Kidney (tissue), 14 donors: Measurements from ENCODE around the gene ZFAND6. TPM values are rescaled to one million over a fixed set of nuclear protein-coding genes. Genes with fewer than 3 reads are reported as not detected.

Experiments used
- DNase-seq, 5 donors: peaks; one replicate each; pipeline ENCODE4 v3.0.0-alpha.2; 2013 to 2020
- FAIRE-seq: peaks from 2 replicates; lab custom pipeline; 2012; peaks lifted over from hg19 to GRCh38; lab: Jason Lieb, UNC
- H3K27ac ChIP-seq, 2 donors: one replicate each; pipeline ENCODE4 v1.7.0; 2013; ENCODE audit warnings: low read depth in 2 of 2, low read length in 2 of 2, inconsistent platforms in 1 of 2
- H3K27me3 ChIP-seq: one replicate; pipeline ENCODE4 v1.7.1; 2013; ENCODE audit warnings: low read length, inconsistent platforms; ENCODE audit not compliant: control insufficient read depth, insufficient read depth
- H3K36me3 ChIP-seq, 3 donors: one replicate each; pipeline versions ENCODE4 v1.7.0 to v1.7.1; 2013; ENCODE audit warnings: low read length in 3 of 3, control low read depth in 1 of 3, inconsistent platforms in 1 of 3; ENCODE audit not compliant: insufficient read depth in 3 of 3, control insufficient read depth in 2 of 3
- H3K4me1 ChIP-seq, 3 donors: one replicate each; pipeline versions ENCODE4 v1.7.0 to v1.7.1; 2013; ENCODE audit warnings: low read length in 3 of 3, inconsistent platforms in 1 of 3, low read depth in 1 of 3; ENCODE audit not compliant: control insufficient read depth in 2 of 3, insufficient read depth in 2 of 3
- H3K4me3 ChIP-seq, 3 donors: one replicate each; pipeline versions ENCODE4 v1.7.0 to v1.8.1; 2013; ENCODE audit warnings: low read length in 3 of 3, control low read depth in 1 of 3, inconsistent platforms in 1 of 3
- H3K9ac ChIP-seq, 3 donors: one replicate each; pipeline versions ENCODE4 v1.7.0 to v1.7.1; 2013; ENCODE audit warnings: low read length in 3 of 3, control low read depth in 1 of 3, inconsistent platforms in 1 of 3
- H3K9me3 ChIP-seq, 3 donors: one replicate each; pipeline versions ENCODE4 v1.7.0 to v1.7.1; 2013; ENCODE audit warnings: low read length in 3 of 3, control low read depth in 1 of 3, inconsistent platforms in 1 of 3; ENCODE audit not compliant: control insufficient read depth in 2 of 3, insufficient read depth in 1 of 3
- intact Hi-C: fragments of 100-400 bp; cut with DNase I; formaldehyde crosslinking; loops from one replicate; pipeline ENCODE4 v1.11.1; 2022
- polyA plus RNA-seq: library from polyadenylated mRNA; stranded (reverse); fragments of 350-450 nt; fragmentation: Illumina TruSeq; extraction: RNeasy Lipid Tissue Mini Kit (QIAGEN cat#74804); gene quantifications from one replicate; pipeline ENCODE4 v1.2.3, GENCODE V29; 2014; ENCODE audit warnings: low read depth, low replicate concordance; ENCODE audit not compliant: insufficient read depth
- total RNA-seq: library from RNA; stranded (reverse); fragmentation: NEBNext Ultra II Directional; extraction: Animal tissue kit (Norgen Biotek cat#: 25700); gene quantifications from one replicate; pipeline ENCODE4 v1.2.1, GENCODE V29; 2021
- TF ChIP-seq, protein P1 (sequence below): IDR thresholded peaks from 3 replicates; pipeline ENCODE4 v1.5.1; 2012; ENCODE audit warnings: mild to moderate bottlenecking, moderate library complexity, borderline replicate concordance; ENCODE audit not compliant: insufficient read depth; ENCODE audit errors: extremely low read depth
- donor health status: control.
- donor health status: control.
- donor health status: control.
- donor health status: control.
- donor health status: control.
- donor health status: DM: yes; HTN: yes; CAD: no.
- donor health status: Normal renal cell carcinoma (clear cell type).

The ZFAND6 gene
- total and polyA plus RNA-seq, 2 donors from 2014 or later = 72.3 to 85.7 TPM

DNA sequence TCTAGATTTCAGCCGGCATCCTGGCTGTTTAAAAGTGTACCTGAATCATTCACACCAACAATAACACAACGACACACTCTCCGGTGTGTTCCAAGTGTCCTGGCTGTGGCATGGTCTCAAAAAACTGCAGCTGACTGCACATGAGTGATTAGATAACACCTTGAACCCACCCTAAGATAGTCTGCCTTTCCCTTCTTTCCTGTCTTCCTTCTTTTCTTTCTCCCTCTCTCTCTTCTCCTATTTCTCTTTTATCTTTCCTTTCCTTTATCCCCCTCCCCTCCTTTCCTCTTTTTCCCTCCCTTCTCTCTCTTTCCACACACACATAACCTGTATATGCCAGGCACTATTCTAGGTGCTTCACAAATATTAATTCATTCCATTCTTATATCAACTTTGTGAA is 92.1 kb downstream of the ZFAND6 start:
- TF ChIP-seq, protein P1, sequence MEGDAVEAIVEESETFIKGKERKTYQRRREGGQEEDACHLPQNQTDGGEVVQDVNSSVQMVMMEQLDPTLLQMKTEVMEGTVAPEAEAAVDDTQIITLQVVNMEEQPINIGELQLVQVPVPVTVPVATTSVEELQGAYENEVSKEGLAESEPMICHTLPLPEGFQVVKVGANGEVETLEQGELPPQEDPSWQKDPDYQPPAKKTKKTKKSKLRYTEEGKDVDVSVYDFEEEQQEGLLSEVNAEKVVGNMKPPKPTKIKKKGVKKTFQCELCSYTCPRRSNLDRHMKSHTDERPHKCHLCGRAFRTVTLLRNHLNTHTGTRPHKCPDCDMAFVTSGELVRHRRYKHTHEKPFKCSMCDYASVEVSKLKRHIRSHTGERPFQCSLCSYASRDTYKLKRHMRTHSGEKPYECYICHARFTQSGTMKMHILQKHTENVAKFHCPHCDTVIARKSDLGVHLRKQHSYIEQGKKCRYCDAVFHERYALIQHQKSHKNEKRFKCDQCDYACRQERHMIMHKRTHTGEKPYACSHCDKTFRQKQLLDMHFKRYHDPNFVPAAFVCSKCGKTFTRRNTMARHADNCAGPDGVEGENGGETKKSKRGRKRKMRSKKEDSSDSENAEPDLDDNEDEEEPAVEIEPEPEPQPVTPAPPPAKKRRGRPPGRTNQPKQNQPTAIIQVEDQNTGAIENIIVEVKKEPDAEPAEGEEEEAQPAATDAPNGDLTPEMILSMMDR = no peak
- DNase-seq = no peak
- peak overlapping the region in 1 of 2 donors; percentile 47 for H3K27ac ChIP-seq
- H3K36me3 ChIP-seq = no peaks in the 10 kb centered on the region
- no peaks in the 10 kb centered on the region for H3K27me3 ChIP-seq
- H3K4me3 ChIP-seq = peak overlapping the region in 1 of 3 donors; percentile 30
- intact Hi-C loops = no loop called here
- H3K9me3 ChIP-seq = no peaks in the 10 kb centered on the region
- H3K4me1 ChIP-seq = peaks cover 0 to 26% (median 13%) of the 10 kb centered on the region in 3 donors
- FAIRE-seq = no peak
- no peak overlapping the region for H3K9ac ChIP-seq

DNA sequence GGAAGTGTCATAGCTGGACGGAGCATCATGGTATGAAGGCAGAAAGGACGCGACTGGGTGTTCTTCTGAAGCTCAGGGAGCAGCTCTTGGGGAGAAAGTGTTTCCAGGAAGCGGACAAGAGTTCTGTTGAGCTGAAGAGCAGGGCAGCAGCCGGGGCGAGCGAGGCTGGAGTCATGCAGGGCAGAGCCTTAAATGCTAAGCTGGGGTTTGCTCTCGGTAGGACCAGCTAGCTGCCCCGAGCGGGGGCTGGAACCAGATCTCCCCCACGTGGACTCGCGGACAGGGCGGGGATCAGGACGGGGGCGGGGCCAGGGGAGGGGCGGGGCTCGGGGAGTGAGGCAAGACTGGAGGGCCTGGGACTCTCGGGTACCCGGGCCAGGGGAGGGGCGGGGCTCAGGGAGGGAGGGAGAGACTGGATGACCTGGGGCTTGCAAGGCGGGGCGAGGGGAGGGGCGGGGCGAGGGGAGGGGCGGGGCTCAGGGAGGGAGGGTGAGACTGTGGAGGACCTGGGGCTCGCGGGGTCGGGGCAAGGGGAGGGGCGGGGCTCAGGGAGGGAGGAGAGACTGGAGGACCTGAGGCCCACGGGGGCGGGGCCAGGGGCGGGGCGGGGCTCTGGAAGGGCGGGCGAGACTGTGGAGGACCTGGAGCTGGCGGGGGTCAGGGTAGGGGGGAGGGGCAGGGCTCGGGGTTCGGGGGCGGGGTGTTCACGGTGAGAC is 92.9 kb downstream of the ZFAND6 start:
- peaks cover 0 to 32% (median 16%) of the 10 kb centered on the region in 3 donors for H3K4me1 ChIP-seq
- FAIRE-seq = no peak
- H3K9me3 ChIP-seq = no peaks in the 10 kb centered on the region
- H3K27me3 ChIP-seq = no peaks in the 10 kb centered on the region
- H3K4me3 ChIP-seq = peak overlapping the region; percentile 45 to 88 (median 54)
- peak; percentile 94 to 99 (median 98) for DNase-seq
- TF ChIP-seq, protein P1 = no peak
- H3K36me3 ChIP-seq = no peaks in the 10 kb centered on the region
- intact Hi-C loops = no loop called here
- H3K27ac ChIP-seq = peak overlapping the region; percentile 26 to 62
- H3K9ac ChIP-seq = peak overlapping the region in 2 of 3 donors; percentile 6 to 52

- no peak for FAIRE-seq
- peaks cover 0 to 32% (median 16%) of the 10 kb centered on the region in 3 donors for H3K4me1 ChIP-seq
- TF ChIP-seq, protein P1 = no peak
- peak; percentile 26 to 91 (median 77) for DNase-seq
- peak within 1 kb of the TSS; percentile 62 to 83 for H3K27ac ChIP-seq
- H3K9ac ChIP-seq = peak within 1 kb of the TSS; percentile 51 to 70 (median 70)
- H3K9me3 ChIP-seq = no peaks in the 10 kb centered on the region
- peak within 1 kb of the TSS; percentile 81 to 89 (median 88) for H3K4me3 ChIP-seq
- peaks cover 0 to under 1% (median 0%) of the 10 kb centered on the region in 3 donors for H3K36me3 ChIP-seq
- intact Hi-C loops = no loop called here
- H3K27me3 ChIP-seq = no peaks in the 10 kb centered on the region
These were observed 93.7 kb downstream of the ZFAND6 start, which contains the start of gene FAH for GRCh38 chr15:80152896-80153876. TSS of gene FAH (plus strand) at chr15:80152999. CDS start at chr15:80153055, 56 bp downstream.
